IMR-90 (cell line): Measurements from ENCODE around the gene SCIN.

ENCODE experiments used
- CTCF ChIP-seq: conservative IDR thresholded peaks from 2 replicates; pipeline ENCODE4 v1.5.1; 2012; ENCODE audit warnings: mild to moderate bottlenecking, low read depth, low read length, improper control_type of control experiment
- MAFK ChIP-seq: IDR thresholded peaks from 2 replicates; pipeline ENCODE4 v1.6.1; 2012; ENCODE audit warnings: low read depth, low read length, improper control_type of control experiment
- RFX5 ChIP-seq: IDR thresholded peaks from 2 replicates; pipeline ENCODE4 v1.8.0; 2012; ENCODE audit warnings: low read depth, mild to moderate bottlenecking, low read length, moderate library complexity

DNA sequence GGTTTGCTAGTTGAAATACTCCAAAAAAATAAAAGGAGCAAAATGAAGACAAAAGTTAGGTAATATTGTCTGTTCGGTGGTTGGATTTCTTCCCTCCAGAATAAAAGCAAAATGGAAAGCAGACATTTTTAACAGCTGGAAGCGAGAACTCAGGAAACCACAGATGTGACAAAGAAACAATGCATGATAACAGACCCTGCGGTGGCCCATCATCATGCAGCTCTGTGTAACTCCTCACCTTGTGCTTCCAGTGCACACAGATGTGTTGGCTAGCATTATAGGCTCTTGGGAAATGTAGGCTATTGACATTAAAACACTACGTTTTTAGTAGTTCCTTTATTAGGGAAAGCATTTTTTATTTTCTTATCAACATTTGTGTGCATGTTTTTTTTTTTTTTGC, 63.1 kb downstream of the SCIN start:
- TF ChIP-seq CTCF, result no peak
- no peak for TF ChIP-seq RFX5
- no peak for TF ChIP-seq MAFK
